GM23338 (cell line): ENCODE measurements around the gene ALPL.

Experiments used
- CTCF ChIP-seq, 2 experiments: fragments of 200-600 bp in 1 of 2; sonication (generic) in 1 of 2; conservative IDR thresholded peaks; 2 replicates each; pipeline versions ENCODE4 v1.5.1 to v1.6.1; 2016 to 2017; ENCODE audit warnings: antibody characterized with exemption in 2 of 2, low read depth in 2 of 2, mild to moderate bottlenecking in 2 of 2, moderate library complexity in 1 of 2
- TF ChIP-seq, protein P1 (sequence below): IDR thresholded peaks from one replicate; pipeline ENCODE4 v1.6.1; 2018; ENCODE audit warnings: antibody characterized with exemption; ENCODE audit not compliant: unreplicated experiment

- no peak for TF ChIP-seq CTCF (conservative IDR thresholded peaks at IDR 0.05; ENCODE audit: low read depth in 2 of 2)
- TF ChIP-seq, protein P1, sequence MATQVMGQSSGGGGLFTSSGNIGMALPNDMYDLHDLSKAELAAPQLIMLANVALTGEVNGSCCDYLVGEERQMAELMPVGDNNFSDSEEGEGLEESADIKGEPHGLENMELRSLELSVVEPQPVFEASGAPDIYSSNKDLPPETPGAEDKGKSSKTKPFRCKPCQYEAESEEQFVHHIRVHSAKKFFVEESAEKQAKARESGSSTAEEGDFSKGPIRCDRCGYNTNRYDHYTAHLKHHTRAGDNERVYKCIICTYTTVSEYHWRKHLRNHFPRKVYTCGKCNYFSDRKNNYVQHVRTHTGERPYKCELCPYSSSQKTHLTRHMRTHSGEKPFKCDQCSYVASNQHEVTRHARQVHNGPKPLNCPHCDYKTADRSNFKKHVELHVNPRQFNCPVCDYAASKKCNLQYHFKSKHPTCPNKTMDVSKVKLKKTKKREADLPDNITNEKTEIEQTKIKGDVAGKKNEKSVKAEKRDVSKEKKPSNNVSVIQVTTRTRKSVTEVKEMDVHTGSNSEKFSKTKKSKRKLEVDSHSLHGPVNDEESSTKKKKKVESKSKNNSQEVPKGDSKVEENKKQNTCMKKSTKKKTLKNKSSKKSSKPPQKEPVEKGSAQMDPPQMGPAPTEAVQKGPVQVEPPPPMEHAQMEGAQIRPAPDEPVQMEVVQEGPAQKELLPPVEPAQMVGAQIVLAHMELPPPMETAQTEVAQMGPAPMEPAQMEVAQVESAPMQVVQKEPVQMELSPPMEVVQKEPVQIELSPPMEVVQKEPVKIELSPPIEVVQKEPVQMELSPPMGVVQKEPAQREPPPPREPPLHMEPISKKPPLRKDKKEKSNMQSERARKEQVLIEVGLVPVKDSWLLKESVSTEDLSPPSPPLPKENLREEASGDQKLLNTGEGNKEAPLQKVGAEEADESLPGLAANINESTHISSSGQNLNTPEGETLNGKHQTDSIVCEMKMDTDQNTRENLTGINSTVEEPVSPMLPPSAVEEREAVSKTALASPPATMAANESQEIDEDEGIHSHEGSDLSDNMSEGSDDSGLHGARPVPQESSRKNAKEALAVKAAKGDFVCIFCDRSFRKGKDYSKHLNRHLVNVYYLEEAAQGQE, result no peak
Measured at GRCh38 chr1:21469581-21469980, 39.6 kb upstream of the ALPL start.
